GM23338 (cell line): ENCODE measurements around the gene DCAF11.

Source experiments
- CREB1 ChIP-seq: fragments of 250-450 bp; sonication (Bioruptor Pico); IDR thresholded peaks from 2 replicates; pipeline ENCODE4 v1.5.0; 2020; ENCODE audit warnings: low read depth, mild to moderate bottlenecking, moderate library complexity
- CTCF ChIP-seq, 2 experiments: fragments of 200-600 bp in 1 of 2; sonication (generic) in 1 of 2; conservative IDR thresholded peaks; 2 replicates each; pipeline versions ENCODE4 v1.5.1 to v1.6.1; 2016 to 2017; ENCODE audit warnings: antibody characterized with exemption in 2 of 2, low read depth in 2 of 2, mild to moderate bottlenecking in 2 of 2, moderate library complexity in 1 of 2
- ETS1 ChIP-seq: IDR thresholded peaks from 2 replicates; pipeline ENCODE4 v1.6.1; 2016; ENCODE audit warnings: antibody characterized with exemption
- EZH2 ChIP-seq: fragments of 200-600 bp; sonication (generic); IDR thresholded peaks from one replicate; pipeline ENCODE4 v1.8.0; 2017; ENCODE audit warnings: antibody characterized with exemption, mild to moderate bottlenecking, low read depth; ENCODE audit not compliant: unreplicated experiment
- EZH2phosphoT487 ChIP-seq: fragments of 200-600 bp; sonication (generic); IDR thresholded peaks from one replicate; pipeline ENCODE4 v1.8.1; 2018; ENCODE audit warnings: antibody characterized with exemption; ENCODE audit not compliant: unreplicated experiment
- JUNB ChIP-seq: IDR thresholded peaks from one replicate; pipeline ENCODE4 v1.6.1; 2016; ENCODE audit warnings: antibody characterized with exemption; ENCODE audit not compliant: unreplicated experiment
- NANOG ChIP-seq: IDR thresholded peaks from 2 replicates; pipeline ENCODE4 v1.6.1; 2016; ENCODE audit warnings: antibody characterized with exemption, borderline replicate concordance
- POLR2AphosphoS5 ChIP-seq: IDR thresholded peaks from 2 replicates; pipeline ENCODE4 v1.6.1; 2016; ENCODE audit warnings: antibody characterized with exemption, low read depth
- REST ChIP-seq: IDR thresholded peaks from one replicate; pipeline ENCODE4 v1.6.1; 2018; ENCODE audit warnings: antibody characterized with exemption; ENCODE audit not compliant: unreplicated experiment
- STAT1 ChIP-seq: IDR thresholded peaks from one replicate; pipeline ENCODE4 v1.6.1; 2016; ENCODE audit warnings: antibody characterized with exemption; ENCODE audit not compliant: unreplicated experiment
- ZNF114 ChIP-seq: fragments of 250-450 bp; sonication (Bioruptor Pico); IDR thresholded peaks from 2 replicates; pipeline ENCODE4 v1.5.0; 2020; ENCODE audit warnings: mild to moderate bottlenecking, moderate library complexity

- TF ChIP-seq CTCF (conservative IDR thresholded peaks at IDR 0.05; ENCODE audit: low read depth in 2 of 2) (no peak), CREB1 (CRISPR knock-in tag) (no peak), POLR2AphosphoS5 (no peak), EZH2 (no peak), REST (no peak), EZH2phosphoT487 (no peak), JUNB (no peak), ETS1 (no peak), ZNF114 (CRISPR knock-in tag) (no peak), NANOG (no peak), STAT1 (no peak)
Measured at GRCh38 chr14:24086193-24086955, 28.2 kb upstream of the DCAF11 start.
